Skeletal muscle cell (primary cell): Measurements from ENCODE around the gene TBL1Y.
"Not testable (repeated sequence)": the region's sequence is repeated elsewhere in the genome, so short reads cannot be mapped to it uniquely, and the experiment has no call there.

Experiments used
- DNase-seq: peaks from one replicate; pipeline ENCODE4 v3.0.0-alpha.2; 2010; ENCODE audit warnings: low read depth
- H3K4me3 ChIP-seq: 2 replicates; pipeline ENCODE4 v1.5.1; 2011; ENCODE audit warnings: low read depth, mild to moderate bottlenecking, control low read depth, low read length, moderate library complexity

The TBL1Y gene

DNA sequence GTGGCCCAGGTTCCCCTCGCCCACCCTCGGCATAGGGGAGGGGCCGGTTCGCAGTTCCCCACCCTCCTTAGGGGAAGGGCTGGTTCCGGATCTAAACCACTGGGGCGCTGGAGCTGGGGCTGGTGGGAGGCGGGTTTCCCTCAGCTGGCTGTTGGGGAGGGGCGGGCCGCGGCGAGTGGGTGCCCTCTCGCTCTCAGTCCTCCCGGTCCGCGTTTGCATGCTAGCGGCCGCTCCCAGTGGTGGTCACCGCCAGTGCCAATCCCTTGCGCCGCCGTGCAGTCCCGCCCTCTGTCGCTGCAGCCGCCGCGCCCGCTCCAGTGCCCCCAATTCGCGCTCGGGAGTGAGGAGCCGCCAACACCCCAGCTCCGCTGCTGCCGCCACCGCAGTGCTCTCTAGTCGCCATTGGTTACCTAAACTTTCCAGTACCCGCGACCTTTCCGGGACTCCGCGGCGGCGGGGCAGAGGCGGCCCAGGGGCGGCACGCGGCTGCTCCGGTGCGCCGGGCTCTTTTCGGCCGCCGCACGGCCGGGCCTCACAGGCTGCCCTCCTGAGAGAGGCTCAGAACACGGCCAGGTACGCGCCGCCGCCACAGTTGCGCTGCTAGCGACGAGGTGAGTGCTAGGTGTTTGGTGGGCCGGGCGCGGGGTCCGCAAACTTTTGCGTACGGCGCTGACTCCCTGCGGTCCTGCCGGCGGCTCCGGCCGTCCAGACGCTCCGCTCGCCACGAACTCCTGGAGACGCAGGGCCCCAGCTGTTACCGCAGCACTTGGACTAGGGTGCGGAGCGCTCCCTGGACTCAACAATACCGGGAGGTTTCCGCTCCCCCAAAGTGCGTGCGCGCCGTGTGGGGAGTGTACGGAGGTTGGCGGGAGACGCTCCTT lies at the start of gene TBL1Y:
TSS of gene TBL1Y (plus strand) at position 326 of the 881 bp plus-strand sequence. CDS start 114,388 bp downstream, outside the sequence.
- H3K4me3 ChIP-seq = no peak within 1 kb of the TSS

GRCh38 chrY:6894496-6894895 lies 16.0 kb upstream of the TBL1Y start:
- no peak overlapping the region for H3K4me3 ChIP-seq
- DNase-seq = no peak

More for the DNA sequence above, at the start of gene TBL1Y:
- no peak for DNase-seq

- DNase-seq = no peak
- H3K4me3 ChIP-seq = no peak overlapping the region
Observed at GRCh38 chrY:6895236-6895635, 15.3 kb upstream of the TBL1Y start.

GRCh38 chrY:6902116-6902515 lies 8.4 kb upstream of the TBL1Y start:
- not testable (repeated sequence) for H3K4me3 ChIP-seq, DNase-seq

GRCh38 chrY:6907591-6907990 lies 2.9 kb upstream of the TBL1Y start:
- no peak for DNase-seq

DNA sequence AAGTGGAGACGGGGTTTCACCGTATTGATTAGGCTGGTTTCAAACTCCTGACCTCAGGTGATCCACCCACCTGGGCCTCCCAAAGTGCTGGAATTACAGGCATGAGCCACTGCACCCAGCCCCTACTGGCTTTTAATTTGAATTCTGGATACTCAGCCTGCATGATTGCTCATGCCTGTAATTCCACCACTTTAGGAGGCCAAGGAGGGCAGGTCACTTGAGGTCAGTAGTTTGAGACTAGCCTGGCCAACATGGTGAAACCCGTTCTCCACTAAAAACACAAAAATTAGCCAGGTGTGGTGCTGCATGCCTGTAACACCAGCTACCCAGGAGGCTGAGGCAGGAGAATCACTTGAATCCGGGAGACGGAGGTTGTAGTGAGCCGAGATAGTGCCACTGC lies 2.5 kb upstream of the TBL1Y start:
- H3K4me3 ChIP-seq, DNase-seq: not testable (repeated sequence)

More at GRCh38 chrY:6907591-6907990, 2.9 kb upstream of the TBL1Y start:
- H3K4me3 ChIP-seq = no peak overlapping the region

DNA sequence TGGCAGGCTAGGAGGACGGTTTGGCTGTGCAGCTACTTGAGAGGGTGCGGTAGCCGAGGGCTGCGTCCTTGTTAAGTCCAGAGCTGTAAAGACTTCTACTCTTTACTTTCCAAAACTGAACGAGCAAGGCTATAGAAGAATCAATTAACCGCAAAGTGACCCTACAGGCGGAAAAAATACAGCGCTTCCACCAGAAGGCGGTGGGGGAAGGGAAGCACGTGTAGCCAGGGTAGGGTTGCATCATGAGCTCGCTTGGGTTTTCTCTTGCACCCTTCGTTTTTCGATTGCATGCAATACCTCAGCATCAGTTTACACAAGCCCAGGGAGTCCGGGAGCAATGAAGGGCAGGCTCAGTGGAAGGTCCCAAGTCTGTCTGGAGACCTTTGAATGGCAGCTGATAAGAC lies 1.4 kb upstream of the TBL1Y start:
- no peak overlapping the region for H3K4me3 ChIP-seq
- DNase-seq = no peak

- no peak overlapping the region for H3K4me3 ChIP-seq
- DNase-seq = no peak
Observed at GRCh38 chrY:6909856-6910255, 641 bp upstream of the TBL1Y start.

DNA sequence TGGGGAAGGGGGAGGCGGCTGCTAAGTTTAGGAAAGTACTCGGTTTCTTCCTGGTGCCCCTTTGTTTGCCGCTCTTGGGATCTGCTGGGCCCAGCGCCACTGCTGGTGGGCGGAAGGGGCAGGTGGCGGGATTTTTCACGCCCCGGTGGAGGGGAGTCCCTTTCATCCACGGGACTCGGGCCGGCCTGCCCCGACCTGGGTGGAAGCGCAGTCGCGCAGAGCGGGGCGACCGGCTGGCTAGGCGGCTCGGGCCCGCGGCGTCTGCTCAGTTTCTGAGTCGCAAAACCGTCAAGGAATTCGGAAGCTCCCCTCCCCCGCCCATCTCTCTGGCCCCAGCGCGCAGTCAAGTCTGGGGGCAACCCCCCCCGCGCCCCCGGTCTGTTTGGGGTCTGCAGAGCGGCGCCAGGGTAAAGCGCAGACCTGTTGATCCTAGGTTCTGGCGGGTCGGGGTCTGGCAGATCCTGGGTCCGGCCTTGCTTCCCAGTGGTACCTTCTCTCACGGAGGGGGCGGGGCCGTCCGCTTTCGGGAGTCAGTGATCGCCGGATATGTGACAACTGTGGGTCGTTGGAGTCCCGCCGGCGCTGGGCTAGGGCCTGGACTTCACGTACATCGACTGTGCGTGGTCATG lies 870 bp downstream of the TBL1Y start, which contains the start of gene AMELY:
TSS of gene AMELY (minus strand) at position 500 of the 629 bp plus-strand sequence. CDS start 39,144 bp downstream, outside the sequence.
- H3K4me3 ChIP-seq = no peak within 1 kb of the TSS
- no peak for DNase-seq

- DNase-seq = no peak
- H3K4me3 ChIP-seq = no peak overlapping the region
Observed at GRCh38 chrY:6913362-6913761, 2.9 kb downstream of the TBL1Y start.

DNA sequence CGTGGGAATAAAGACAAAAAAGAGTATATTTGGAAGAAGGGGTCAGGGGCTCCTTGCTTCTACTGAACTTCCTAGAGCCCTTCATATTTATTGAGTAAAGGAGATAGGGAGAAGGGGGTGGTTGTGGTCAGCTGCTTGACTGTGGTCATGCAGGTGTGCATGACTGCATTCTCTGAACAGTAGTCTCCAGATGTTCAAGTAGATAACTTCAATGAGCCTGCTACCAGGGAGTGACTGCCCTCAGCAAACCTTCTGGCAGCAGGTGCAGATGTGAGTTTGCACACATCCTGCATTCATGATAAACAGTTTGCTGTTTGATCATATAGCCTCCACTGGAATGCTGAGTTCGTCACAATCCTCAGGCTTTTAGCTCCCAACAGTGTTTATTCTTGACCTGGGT lies 10.6 kb downstream of the TBL1Y start:
- H3K4me3 ChIP-seq = no peak overlapping the region
- DNase-seq = no peak

DNA sequence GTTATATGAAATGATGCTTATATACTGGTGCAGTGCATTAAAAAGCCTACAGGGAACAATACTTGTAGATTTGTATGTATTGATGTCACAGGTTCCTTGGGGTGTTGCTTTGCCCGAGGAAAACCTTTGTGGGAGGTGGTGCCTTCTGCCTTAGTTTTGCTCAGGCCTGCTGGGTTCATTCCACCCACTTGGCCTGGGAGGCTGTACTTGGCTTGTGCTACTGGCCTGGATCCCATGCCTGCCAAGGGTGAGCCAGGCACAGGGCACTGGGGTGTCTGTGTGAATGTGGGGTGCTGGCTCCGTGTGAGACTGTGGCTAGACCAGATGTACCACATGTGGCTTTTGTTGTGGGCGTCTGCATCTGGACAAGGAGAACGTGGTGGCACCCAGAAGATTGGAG lies 17.8 kb downstream of the TBL1Y start:
- no peak overlapping the region for H3K4me3 ChIP-seq

GRCh38 chrY:6929237-6929636 lies 18.7 kb downstream of the TBL1Y start:
- no peak for DNase-seq
- no peak overlapping the region for H3K4me3 ChIP-seq

More for the DNA sequence above, 17.8 kb downstream of the TBL1Y start:
- DNase-seq = no peak

- H3K4me3 ChIP-seq = no peak overlapping the region
- DNase-seq = no peak
Observed at GRCh38 chrY:6931779-6932396, 21.4 kb downstream of the TBL1Y start.

DNA sequence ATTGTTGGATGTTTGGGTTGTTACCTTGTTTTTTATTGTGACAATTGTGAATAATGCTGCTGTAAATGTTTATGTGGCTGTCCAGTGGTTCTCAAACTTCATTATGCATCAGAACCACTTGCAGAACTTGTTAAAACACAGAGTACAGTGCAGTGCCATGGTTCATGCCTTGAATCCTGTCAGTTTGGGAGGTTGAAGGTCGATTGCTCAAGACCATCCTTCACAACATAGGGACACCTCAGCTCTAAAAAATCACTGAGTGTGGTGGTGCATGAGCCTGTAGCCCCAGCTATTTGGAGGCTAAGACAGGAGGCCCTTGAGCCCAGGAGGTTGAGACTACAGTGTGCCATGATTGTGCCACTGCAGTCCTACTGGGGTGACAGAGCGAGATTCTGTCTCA lies 25.0 kb downstream of the TBL1Y start:
- DNase-seq = no peak
- H3K4me3 ChIP-seq = no peak overlapping the region

DNA sequence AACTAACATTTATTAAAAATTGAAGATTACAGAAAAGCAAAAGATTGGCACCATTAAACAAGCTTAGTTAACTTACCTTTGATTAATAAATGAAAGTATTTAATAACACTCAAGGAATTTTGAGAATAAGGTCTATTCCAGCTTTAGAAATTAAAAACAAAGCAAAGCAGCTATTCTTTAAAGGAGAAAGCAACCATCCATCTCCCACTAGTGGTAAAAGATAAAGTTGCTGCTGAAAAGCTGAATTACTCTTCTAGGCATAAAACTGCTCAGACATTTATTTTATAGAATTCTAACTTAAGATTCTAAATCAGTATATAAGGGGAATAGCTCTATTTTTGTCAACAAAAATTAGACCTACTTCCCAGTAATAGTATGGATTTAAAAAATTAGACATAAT lies 37.2 kb downstream of the TBL1Y start:
- no peak for DNase-seq
- H3K4me3 ChIP-seq = no peak overlapping the region

DNA sequence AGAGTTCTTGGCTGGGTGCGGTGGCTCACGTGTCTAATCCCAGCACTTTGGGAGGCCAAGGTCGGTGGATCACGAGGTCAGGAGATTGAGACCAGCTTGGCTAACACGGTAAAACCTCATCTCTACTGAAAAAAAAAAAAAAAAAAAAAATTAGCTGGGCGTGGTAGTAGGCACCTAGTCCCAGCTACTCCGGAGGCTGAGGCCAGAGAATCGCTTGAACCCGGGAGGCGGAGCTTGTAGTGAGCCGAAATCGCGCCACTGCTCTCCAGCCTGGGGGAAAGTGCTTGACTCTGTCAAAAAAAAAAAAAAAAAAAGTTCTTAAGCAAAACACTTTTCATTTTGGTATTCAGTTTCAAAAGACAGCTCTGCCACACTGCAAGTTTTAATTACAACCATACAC lies 37.9 kb downstream of the TBL1Y start:
- H3K4me3 ChIP-seq = no peak overlapping the region
- no peak for DNase-seq

DNA sequence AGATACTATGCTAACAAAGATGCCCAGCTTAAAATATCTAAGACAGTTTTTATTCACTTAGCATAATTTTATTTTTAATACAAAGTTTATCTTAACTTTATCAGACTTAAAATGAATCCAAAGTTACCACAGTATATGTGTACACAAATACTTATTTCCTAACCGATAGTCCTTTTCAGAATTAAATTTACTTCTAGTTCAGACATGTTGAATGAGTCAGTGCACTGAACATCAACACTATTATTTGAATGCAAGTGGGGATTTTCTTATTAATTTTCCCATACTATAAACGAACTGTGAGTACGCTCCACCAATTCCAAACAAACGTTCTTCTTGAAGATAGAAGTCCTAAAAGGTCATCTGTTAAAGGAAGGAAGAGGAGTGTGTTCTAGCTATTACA lies 39.5 kb downstream of the TBL1Y start:
- DNase-seq = no peak
- H3K4me3 ChIP-seq = no peak overlapping the region

- H3K4me3 ChIP-seq = no peak overlapping the region
- DNase-seq = no peak
Observed at GRCh38 chrY:6964732-6965131, 54.2 kb downstream of the TBL1Y start.

DNA sequence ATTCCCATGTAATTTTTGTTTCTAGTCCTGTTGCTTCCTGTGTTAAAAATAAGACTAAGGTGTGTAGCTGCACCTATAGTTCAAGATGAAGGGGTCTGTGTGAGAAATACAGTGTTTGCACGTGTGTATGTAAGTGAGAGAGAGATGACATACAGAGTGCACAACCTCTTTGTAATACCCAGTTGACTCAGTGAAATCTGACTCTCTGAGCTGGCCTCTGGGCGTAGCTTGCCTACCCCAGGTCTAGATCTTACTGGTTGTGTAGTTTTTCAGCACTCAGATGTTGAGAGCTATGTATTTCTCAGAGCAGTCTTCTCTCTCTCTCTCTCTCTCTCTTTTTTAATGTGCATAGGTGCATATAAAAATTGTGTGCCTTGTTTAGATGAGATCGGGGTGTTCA lies 56.0 kb downstream of the TBL1Y start:
- no peak for DNase-seq

More for the DNA sequence above, 56.0 kb downstream of the TBL1Y start:
- no peak overlapping the region for H3K4me3 ChIP-seq
